ENCODE results near the gene ABLIM2. TPM values are rescaled to one million over a fixed set of nuclear protein-coding genes. Genes with fewer than 3 reads are reported as not detected.

ABLIM2 gene
- polyA plus RNA-seq, 2 of the 4 experiments (the other 2 are of a cell fraction): 0.21 to 0.40 TPM

DNA sequence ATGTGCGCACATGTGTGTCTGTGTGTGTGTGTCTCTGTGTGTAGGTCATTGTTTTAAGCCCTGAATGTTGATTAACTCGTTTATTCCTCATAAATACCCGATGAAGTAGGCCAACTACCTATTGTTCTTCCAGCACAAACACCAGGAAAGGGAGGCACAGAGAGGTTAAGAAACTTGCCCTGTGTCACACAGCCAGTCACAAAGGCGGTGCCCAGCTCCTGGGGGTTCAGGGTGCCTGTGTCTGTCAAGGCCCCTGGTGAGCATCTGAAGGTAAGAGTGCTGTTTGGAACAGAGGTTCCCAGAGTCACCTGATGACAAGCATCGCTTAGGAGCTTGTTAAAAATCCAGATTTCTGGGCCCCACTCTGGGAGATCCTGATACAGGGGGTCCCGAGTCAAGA lies 22.5 kb upstream of the ABLIM2 start:
- POLR2A ChIA-PET: no interaction called here
- FAIRE-seq: no peak
- WGBS (ENCODE audit: missing lambda C conversion rate): 82% methylated on average over 5 of the region's 6 CpGs
- no peak overlapping the region for H3K4me3 ChIP-seq
- H3K27ac ChIP-seq: peak overlapping the region; percentile 77 to 87; a peak in 2 of 6 replicates
- DNase-seq (ENCODE audit: low read depth in 1 of 2, low spot score in 1 of 2): no peak
- no peaks in the 10 kb centered on the region for H3K9me3 ChIP-seq
- no peak overlapping the region for H3K4me2 ChIP-seq
- TF ChIP-seq NR3C1 (IDR thresholded peaks at IDR 0.05): no peak
- TF ChIP-seq ZFP36 (IDR thresholded peaks at IDR 0.05; ENCODE audit: borderline replicate concordance, partially characterized antibody): no peak
- no peak for TF ChIP-seq BHLHE40 (IDR thresholded peaks at IDR 0.05; ENCODE audit: low read depth, low read length)
- no peak for TF ChIP-seq HDAC2 (IDR thresholded peaks at IDR 0.05)
- TF ChIP-seq, protein P1, sequence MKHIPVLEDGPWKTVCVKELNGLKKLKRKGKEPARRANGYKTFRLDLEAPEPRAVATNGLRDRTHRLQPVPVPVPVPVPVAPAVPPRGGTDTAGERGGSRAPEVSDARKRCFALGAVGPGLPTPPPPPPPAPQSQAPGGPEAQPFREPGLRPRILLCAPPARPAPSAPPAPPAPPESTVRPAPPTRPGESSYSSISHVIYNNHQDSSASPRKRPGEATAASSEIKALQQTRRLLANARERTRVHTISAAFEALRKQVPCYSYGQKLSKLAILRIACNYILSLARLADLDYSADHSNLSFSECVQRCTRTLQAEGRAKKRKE (CRISPR knock-in tag; IDR thresholded peaks at IDR 0.05; ENCODE audit: low read depth): no peak
- TF ChIP-seq CHD2 (IDR thresholded peaks at IDR 0.05; ENCODE audit: low read length, partially characterized antibody): no peak
- no peak for TF ChIP-seq RAD21 (conservative IDR thresholded peaks at IDR 0.05 in 1 of 2, IDR thresholded peaks at IDR 0.05 in 1 of 2)
- no peak for TF ChIP-seq CHD4 (IDR thresholded peaks at IDR 0.05; ENCODE audit: borderline replicate concordance)
- TF ChIP-seq EP300 (IDR thresholded peaks at IDR 0.05): no peak
- no peak for TF ChIP-seq KDM1A (IDR thresholded peaks at IDR 0.05; ENCODE audit: low read depth)
- TF ChIP-seq RNF2 (IDR thresholded peaks at IDR 0.05; ENCODE audit: borderline replicate concordance, low read depth): no peak
- TF ChIP-seq TFCP2L1 (CRISPR knock-in tag; IDR thresholded peaks at IDR 0.05): no peak
- no peak for TF ChIP-seq FOSL2 (IDR thresholded peaks at IDR 0.05)
- TF ChIP-seq FOSL2 (CRISPR knock-in tag; IDR thresholded peaks at IDR 0.05): no peak
- peaks cover 43% of the 10 kb centered on the region for H3K4me1 ChIP-seq
- CTCF ChIA-PET: interaction anchor here (8.0 kb wide), 1 partner anchor 14 kb away, joined by 122 read pairs; the partner anchor contains the start of gene SH3TC1
- no peak for ATAC-seq

DNA sequence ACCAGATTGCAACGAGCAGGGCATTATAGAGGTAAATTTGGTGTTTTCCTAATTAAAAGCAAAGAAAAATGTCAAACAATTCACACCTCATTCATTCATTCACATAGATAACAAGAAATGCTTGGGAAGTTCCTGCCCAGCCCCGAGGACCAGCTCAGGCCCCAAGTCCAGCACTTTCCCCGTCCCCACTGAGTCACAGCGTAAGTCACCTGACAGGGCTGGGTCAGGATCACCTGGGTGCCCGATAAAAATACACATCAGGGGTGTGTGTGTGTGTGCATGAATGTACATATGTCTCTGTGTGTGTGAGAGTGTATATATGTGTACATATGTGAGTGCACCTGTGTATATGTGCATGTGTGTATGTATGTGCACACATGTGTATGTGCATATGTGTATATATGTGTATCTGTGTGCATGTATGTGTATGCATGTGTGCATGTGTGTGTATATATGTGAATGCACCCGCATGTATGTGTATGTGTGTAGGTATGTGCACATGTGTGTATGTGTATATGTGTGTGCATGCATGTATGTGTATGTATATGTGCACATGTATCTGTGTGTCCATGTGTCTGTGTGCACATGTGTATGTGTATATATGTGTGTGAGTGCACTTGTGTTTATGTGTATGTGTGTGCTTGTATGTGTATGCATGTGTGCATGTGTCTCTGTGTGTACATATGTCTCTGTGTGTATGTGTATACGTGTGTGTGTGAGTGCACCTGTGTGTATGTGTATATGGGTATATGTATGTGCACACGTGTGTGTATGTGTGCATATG lies 21.9 kb upstream of the ABLIM2 start:
- H3K4me3 ChIP-seq: no peak overlapping the region
- no peak overlapping the region for H3K4me2 ChIP-seq
- H3K9me3 ChIP-seq: no peaks in the 10 kb centered on the region
- DNase-seq (ENCODE audit: low read depth in 1 of 2, low spot score in 1 of 2) (no peak), ATAC-seq (no peak), FAIRE-seq (no peak)
- CTCF ChIA-PET: interaction anchor here (0.9 to 8.0 kb wide), 4 partner anchors 15 to 223 kb away, joined by 3 to 122 read pairs (median 4); partner anchors contain the start of gene SH3TC1
- 55% methylated on average over 8 of the region's 8 CpGs for WGBS (ENCODE audit: missing lambda C conversion rate)
- TF ChIP-seq CHD2 (IDR thresholded peaks at IDR 0.05; ENCODE audit: low read length, partially characterized antibody) (no peak), MYC (IDR thresholded peaks at IDR 0.05; ENCODE audit: borderline replicate concordance, low read length) (no peak), KDM5A (IDR thresholded peaks at IDR 0.05) (no peak)
- H3K4me1 ChIP-seq: peaks cover 40% of the 10 kb centered on the region
- POLR2A ChIA-PET: no interaction called here
- H3K27ac ChIP-seq: no peak overlapping the region

DNA sequence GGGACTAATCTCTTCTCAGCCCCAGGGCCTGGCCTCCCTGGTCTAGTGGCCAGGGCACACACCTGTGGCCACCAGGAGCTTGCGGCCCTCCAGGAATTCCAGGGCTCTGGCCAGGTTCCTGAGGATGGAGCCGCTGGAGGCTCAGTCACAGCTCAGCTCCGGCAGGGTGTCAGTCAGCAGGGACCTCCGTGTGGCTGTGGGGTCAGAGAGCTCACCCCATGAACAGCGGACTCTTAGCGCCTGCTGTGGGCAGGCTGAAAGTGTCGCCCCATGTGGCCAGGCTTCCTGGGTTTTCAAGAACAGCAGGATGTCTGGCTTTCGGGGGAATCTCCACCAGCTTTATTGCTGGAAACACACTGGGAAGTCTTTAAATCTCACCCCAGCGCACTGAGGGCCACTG lies 21.2 kb upstream of the ABLIM2 start:
- ATAC-seq (no peak), DNase-seq (ENCODE audit: low read depth in 1 of 2, low spot score in 1 of 2) (no peak), FAIRE-seq (no peak)
- 93% methylated on average over 4 of the region's 9 CpGs for WGBS (ENCODE audit: missing lambda C conversion rate)
- Histone ChIP-seq H3K4me2 (no peak overlapping the region), H3K4me3 (no peak overlapping the region), H3K9me3 (no peaks in the 10 kb centered on the region), H3K4me1 (peaks cover 34% of the 10 kb centered on the region), H3K27ac (no peak overlapping the region)
- no peak for TF ChIP-seq PHF8 (IDR thresholded peaks at IDR 0.05; ENCODE audit: borderline replicate concordance, low read depth)
- TF ChIP-seq, protein P2, sequence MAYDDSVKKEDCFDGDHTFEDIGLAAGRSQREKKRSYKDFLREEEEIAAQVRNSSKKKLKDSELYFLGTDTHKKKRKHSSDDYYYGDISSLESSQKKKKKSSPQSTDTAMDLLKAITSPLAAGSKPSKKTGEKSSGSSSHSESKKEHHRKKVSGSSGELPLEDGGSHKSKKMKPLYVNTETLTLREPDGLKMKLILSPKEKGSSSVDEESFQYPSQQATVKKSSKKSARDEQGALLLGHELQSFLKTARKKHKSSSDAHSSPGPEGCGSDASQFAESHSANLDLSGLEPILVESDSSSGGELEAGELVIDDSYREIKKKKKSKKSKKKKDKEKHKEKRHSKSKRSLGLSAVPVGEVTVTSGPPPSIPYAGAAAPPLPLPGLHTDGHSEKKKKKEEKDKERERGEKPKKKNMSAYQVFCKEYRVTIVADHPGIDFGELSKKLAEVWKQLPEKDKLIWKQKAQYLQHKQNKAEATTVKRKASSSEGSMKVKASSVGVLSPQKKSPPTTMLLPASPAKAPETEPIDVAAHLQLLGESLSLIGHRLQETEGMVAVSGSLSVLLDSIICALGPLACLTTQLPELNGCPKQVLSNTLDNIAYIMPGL (CRISPR knock-in tag; IDR thresholded peaks at IDR 0.05; ENCODE audit: borderline replicate concordance): no peak
- CTCF ChIA-PET: interaction anchor here (0.7 to 8.0 kb wide), 7 partner anchors 15 to 223 kb away, joined by 3 to 122 read pairs (median 3); partner anchors contain the start of gene SH3TC1
- POLR2A ChIA-PET: no interaction called here
